Left forelimb (tissue), 1 donor: Measurements from ENCODE around the gene SH3PXD2B.
"Not testable (repeated sequence)": the region's sequence is repeated elsewhere in the genome, so short reads cannot be mapped to it uniquely, and the experiment has no call there.

Experiments used
- DNase-seq: peaks from one replicate; pipeline ENCODE4 v3.0.0-alpha.2; 2018; ENCODE audit warnings: low spot score

Gene SH3PXD2B

DNA sequence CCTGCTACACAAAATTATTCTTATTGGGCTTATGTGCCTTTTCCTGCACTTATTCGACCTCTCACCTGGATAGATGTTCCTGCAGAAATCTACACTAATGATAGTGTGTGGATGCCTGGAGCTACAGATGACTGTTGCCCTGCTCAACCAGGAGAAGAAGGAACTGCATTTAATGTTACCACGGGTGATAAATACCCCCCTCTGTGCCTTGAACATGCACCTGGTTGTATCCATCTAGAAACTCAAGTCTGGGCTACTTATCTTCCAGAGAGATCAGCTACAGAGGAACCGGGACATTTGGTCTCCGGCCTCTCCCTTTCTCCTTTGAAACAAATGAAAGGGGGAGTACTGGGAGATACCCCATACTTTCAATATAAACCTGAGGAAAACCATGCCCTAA is 54.5 kb downstream of the SH3PXD2B start:
- no peak for DNase-seq

DNA sequence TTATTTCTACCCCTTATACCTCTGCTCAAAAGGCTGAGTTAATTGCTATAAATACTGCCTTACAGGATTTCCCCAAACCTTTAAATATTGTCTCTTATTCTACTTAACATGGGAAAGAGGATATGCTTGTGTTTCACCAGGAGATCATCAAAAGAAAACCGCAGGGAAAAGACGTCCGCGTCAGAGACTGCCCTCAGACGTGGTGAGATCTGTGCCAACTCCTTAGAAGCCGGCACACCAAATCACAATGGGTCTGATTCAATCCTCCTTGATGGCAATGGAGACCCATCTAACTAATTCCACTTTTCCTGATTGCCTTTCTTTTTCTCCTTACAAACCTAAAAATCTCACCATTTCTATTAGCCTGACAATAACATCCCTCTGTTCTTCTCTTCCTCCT is 55.0 kb downstream of the SH3PXD2B start:
- DNase-seq: no peak

DNA sequence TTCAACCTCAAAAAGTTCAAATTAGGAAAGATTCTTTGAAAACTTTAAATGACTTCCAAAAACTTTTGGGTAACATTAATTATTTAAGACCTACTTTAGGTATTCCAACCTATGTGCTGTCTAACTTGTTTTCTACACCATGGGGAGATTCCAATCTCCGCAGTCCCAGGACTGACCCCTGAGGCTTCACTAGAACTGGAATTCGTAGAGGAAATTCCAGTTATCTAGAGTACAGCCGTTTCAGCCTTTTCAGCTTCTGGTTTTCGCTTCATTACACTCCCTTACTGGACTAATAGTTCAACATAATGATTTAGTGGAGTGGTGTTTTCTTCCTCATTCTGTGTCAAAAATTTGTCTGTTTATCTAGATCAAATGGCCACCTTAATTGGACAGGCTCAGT is 55.7 kb downstream of the SH3PXD2B start:
- DNase-seq: not testable (repeated sequence)

DNA sequence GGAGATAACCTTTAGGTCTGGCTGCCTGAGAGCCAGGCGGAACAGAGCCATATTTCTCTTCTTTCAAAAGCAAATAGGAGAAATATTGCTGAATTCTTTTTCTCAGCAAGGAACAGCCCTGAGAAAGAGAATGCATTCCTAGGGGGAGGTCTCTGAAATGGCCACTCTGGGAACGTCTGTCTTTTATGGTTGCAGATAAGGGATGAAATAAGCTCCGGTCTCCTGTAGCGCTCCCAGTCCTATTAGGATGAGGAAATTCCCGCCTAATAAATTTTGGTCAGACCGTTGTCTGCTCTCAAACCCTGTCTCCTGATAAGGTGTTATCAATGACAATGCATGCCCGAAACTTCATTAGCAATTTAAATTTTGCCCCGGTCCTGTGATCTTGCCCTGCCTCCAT is 57.3 kb downstream of the SH3PXD2B start:
- DNase-seq: not testable (repeated sequence)

DNA sequence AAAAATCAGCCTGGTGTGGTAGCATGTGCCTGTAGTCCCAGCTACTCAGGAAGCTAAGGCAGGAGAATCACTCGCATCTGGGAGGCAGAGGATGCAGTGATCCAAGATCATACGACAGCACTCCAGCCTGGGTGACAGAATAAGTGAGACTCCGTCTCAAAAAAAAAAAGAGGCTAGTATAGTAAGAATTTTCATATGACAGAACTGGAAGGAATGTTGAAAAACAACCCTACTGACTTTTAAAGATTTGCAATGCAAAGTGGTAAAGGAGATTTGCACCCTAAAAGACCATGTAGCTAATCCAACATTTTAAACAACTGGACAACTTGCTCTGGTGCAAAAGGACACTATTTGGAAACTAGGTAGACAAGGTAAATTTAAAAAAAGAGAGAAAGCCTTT is 58.1 kb downstream of the SH3PXD2B start:
- no peak for DNase-seq

DNA sequence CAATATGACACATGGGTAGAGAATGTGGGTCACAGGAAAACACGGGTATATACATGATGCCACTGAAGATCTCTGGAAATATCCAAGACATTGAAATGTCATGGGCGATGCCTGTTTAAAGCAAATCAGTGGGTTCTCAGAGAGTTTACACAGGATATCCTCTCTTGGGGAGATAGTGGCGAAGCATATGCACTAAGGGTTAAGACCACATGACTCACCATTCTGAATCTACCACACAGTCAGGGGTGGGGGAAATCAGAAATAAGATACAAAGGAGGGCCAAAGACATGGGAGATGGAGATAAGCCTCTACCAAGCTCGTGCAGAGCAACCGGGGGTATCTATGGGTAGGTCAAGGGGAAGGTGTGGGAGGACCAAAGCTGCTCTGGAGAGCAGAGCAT is 58.8 kb downstream of the SH3PXD2B start:
- DNase-seq: no peak

DNA sequence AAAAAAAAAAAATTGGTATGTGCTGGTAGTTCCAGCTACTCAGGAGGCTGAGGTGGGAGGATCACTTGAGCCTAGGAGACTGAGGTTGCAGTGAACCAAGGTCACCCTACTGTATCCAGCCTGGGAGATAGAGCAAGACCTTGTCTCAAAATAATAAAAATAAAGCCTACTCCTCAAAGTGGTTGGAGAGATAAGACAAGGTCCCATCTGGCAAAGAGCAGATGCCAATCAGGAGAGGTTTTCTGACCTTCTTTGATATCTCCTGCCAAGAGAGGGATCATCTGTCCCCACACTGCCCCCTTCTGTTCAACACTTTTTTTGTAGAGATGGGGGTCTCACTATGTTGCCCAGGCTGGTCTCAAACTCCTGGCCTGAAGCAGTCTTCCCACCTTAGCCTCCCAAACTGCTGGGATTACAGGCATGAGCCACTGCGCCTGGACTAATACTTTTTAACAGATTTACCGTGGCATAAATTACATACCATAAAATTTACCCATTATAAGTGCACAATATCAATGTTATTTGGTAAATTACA is 64.7 kb downstream of the SH3PXD2B start:
- no peak for DNase-seq

DNA sequence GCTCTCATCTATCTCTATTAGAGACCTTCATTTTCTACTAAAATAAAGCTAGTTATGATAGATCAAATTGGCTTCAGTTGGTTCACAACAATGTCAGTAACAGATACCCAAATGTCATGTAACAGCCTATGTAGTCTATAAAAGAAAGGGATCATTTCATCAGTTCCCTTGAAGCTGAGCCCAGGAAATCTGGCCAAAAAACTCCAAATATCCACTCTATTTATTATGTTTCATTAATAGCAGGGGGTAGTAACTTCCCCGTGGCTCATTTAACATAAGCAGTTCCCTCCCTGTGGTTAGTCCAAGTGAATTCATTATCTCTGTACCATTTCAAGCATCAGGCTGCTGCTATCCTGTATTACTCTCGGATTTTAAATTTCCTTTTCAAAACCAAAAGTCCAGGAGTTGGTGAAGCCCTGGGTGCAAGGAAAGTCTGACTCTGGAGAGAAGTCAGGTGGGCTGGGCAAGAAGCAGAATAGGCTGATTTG is 66.0 kb downstream of the SH3PXD2B start:
- no peak for DNase-seq

DNA sequence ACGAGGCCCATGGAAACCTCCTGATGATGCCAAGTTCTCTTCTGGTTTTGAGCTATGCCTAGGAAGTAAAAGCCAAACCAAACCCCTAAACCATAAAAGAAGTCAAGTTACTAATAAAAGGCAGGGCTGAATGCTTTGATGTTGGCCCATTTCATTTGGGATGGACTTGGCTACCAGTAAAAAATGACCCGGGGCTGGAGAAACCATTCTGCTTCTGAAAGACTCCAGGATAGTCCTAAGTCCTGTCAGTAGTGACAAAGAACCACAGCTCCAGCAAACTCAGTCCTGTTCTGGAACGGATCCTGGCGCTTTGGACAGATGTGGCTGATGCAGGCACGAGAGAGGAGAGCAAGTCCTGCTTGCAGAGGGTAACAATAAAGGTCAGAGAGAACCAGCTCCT is 68.6 kb downstream of the SH3PXD2B start:
- DNase-seq: no peak

DNA sequence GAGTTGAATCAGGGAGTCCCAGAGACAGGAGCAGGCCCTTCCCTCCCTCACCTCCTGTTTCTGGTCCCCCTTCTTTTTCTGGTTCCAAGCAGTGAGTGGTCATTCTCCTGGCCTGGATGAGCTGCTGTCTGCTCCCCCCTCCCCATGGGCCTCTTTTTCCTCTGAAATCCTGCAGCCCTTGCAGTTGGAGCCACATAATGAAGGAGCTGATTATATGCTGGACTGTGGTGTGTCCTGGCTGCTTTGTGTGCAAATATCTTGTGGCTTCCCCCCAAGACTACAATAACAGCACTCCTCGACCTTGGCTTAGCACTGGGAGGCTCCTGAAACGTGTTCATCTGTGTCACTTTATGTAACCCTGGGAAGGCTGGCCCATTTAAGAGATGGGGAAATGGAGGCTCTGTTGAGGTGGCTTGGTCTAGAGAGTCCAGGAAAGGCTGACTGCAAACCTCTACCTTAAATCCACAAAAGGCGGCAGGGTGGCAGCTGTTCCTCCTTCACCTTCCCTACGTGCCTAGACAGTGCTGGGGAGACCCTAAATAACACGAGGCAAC is 69.2 kb downstream of the SH3PXD2B start:
- no peak for DNase-seq

DNA sequence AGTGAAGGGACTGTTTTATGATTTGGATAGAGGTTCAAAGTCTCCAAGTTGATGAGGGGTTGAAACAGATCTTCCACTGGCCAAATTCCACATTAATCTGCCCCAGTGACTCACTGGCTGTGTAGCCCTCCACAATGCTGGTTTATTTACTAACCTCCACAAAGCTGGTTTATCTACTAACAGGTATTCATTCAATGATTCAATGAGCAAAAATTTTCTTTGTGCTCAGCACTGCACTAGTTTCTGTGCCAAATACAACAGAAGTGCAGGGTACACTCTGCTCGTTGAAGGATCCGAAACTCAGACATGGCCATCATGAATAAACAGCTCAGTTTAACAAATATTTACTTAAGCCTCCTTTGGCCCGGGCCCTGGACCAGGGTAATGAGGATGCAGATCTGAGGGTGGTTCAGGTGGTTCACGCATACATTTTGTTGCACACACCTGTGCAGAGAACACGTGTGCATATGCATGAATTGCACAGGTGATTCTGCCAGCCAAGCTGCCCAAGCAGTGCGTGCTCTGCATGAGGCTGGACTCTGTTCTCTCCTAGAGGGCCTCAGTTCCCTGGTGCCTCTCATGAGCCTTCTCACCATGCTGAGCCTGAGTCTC is 71.0 kb downstream of the SH3PXD2B start:
- no peak for DNase-seq

DNA sequence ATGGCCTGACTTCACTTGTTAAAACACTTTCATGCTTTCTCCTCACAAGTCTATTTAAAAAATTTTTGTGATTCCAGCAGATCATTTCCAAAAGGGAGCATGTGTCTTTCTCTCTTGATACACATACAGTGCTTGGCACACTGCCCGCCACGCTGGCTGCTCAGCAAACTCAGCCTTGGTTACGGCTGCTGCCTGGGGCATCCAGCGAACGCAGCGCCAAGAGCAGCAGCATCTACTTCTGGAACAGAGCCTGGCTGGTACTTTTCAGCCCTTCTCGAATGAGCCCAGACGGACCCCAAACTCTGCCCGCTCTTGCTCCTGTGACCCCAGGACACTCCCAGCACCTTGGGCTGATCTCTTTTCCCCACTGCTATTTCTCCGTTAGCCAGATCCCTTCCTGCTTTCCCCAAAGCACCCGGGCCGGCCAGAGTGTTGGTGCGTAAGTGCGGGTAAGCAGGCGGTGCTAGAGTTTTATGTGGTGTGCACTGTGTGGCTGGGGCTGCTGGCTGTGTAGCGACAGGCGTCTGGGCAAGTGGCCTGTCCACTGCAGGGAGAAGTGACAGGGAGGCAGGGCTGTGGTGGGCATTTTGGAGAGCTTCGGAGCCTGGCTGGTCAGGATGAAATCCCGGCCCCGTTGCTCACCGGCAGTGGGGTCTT is 73.2 kb downstream of the SH3PXD2B start:
- peak; percentile 80 for DNase-seq

DNA sequence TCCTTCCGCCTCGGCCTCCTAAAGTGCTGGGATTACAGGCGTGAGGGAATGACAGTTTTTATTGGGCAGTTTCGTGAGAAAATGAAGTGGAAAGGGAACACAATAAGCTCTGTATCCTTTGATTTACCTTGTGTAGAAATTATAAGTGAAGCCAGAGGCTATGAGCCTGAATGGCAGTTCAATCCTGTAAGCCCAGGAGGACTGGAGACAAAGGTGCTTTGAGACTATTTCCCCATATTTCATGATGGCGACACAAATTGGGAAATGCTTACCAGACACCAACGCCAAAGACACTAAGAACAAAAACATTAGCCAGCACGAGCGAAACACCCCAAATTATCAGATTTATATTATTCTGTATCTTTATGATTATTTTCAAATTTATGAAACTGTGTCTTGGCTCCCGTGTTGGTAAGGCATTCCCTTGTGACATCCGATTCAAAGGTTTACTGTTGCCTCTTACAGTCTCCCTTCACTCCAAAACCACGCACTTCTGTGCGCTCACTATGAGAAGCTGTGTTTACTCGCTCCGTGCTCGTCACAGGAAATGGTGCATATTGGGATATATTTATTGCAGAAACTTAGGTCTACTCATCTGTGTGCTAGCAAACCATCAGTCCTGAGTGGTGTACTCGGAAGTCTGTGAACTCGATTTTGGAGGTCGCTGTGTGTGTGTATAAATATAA is 73.9 kb downstream of the SH3PXD2B start:
- DNase-seq: no peak

DNA sequence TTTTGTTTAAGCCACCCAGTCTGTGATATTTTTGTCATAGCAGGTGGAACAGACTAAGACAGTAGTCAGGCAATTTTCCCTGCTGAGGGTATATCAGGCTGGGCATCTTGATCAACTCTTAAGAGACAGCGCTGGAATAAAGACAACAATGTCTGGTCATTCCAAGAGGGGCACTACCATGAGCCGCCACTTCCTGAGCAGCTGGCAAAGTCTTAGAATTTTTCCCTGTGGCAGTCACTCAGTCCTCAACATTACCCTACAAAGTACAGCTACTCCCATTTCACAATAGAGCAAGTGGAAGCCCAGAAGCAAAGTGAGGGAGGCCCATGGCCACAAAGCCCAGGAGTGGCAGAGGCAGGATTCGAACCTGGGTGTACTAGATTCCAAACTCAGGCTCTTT is 74.8 kb downstream of the SH3PXD2B start:
- DNase-seq: no peak

DNA sequence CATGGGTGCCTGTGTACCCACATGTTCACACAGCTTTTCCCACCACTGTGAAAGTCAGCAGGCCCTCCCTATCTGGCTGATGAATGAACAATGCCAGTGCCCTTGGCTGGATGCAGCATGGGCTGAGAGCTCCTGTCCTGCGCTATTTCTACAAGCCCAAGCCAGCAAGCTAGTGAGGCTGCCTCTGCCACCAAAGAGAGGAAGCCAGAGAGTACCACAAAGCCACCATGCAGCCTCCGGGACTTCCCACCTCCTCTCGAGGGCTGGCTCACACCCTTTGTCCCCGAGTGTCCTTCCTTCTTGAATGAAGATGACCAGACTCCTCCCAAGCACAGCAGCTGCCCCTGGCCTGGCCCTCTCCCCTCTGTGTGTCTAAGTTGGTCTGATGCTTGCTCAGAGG is 76.5 kb downstream of the SH3PXD2B start:
- no peak for DNase-seq

DNA sequence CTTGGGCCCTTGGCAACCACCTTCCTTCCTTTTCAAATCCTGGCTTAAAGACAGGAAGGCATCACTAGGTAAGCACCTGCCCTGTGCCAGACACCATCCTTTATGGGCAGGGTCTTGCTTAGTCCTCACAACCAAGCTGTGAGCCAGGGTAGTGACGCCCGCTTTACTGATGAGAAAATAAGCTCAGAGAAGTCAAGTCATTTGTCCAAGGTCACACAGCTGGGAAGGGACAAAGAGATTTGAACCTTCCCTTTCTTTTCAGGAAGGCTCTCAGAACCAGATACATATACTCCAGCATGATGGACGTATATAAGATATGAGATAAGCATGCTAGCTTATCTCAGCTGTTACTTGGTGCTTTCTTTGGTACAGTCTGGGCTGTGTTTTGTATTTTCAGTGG is 76.9 kb downstream of the SH3PXD2B start:
- no peak for DNase-seq

DNA sequence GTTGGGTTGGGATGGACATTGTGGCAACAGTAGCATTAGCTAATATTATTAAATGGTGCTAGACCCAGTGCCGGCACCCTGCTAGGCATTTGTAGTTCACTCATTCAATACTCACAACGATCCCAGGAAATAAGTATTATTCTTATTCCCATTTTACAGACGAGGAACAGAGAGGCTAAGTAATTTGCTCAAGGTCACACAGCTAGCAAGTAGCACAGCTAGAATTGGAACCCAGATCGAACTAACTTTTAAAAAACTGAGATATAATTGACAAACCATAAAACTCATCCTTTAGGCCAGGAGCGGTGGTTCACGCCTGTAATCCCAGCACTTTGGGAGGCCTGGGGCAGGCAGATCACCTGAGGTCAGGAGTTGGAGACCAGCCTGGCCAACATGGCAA is 79.5 kb downstream of the SH3PXD2B start:
- DNase-seq: no peak

DNA sequence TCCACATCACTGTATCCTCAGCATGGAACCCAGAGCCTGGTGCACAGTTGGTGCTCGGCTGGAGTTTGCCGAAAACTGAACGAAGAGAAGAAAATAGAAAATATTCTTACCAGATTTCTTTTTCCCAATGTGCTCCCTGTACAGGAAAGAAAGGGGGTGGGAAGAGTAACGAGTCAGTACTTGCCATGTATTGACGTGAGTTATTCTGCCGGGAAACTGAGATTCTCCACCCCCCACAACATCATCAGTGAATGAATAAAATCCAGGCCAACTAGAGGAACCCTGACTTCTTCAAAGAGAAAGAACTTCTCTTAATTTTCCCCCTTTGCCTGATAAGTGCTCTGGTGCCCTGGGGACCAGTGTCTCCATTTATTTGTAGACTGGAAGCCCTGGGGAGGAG is 80.6 kb downstream of the SH3PXD2B start:
- no peak for DNase-seq

DNA sequence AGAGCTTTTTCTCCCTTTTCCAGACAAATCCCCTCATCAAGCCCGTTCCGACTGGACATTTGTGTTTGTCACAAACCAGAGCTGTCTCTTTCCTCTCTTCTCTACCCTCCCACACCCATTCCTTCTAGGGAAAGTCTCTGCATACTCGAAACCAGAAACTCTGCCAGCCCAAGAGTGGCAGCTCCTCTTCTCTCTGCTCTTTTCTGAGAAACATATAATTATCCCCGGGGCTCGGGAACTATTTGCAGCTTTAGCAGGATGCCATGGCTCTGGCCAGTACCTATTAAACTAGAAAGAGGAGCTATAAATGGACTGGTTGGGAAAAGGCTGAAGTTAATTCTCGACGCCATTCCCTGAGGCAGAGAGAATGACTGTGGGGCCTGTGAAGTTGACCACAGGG is 82.6 kb downstream of the SH3PXD2B start:
- DNase-seq: no peak

DNA sequence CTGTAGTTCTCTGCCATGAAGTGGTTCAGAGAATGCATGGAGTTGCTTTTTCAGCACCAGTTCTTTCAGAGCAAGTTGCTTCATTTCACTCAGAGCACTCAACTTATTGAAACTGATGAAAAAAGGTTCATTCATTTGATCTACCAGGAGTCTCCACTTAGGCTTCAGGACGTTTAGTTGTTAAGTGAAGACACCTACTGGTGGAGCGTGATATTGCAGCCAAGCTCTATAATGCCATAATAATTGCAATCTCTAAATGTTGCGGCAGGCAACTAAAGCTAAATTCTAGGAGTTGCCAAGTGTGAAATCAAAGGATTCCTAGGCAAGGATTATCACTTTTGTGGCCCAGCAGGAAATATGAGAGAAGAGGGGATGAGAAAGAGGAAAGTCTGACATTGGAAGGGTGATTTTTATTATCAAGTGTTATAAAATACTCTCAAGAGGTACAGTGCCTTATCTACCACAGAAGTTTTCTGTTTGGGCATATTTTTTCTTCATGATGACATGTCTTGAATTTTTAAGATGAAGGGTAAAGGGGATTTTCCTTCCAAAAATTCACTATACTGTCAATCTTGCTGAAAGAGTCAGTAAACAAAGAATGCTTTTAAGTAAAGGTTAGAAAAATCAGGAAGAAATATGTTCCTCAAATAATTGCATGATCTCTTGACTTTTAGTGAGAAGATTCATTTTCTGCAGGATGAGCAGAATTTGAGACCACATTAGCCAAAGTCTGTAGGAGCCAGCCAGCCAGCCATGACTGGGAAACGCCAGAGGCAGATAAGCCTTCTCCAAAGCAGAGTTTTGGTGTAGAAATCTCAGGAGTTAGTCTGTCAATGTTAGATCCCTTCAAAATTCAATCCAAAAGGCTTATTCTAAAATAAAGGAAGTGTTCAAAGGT is 83.4 kb downstream of the SH3PXD2B start:
- no peak for DNase-seq

DNA sequence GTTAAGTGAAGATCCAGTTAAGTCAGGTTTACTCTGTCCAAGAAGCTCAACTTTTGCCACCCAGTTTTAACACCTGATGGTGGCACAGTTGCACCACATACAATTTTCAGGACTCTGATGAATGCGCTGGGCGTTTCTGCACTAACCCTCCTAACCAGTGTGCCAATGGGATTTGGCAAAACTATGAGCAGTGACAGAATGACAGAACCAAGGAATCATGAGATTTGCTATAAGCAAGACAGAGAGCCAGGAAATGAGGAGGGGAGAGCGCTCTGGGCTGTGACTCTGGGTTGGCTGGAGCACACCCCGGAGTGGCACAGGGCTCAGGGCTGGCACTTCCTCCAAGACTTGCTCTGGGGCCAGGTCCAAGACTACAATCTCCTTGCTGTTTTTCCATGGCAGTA is 84.1 kb downstream of the SH3PXD2B start:
- DNase-seq: no peak

DNA sequence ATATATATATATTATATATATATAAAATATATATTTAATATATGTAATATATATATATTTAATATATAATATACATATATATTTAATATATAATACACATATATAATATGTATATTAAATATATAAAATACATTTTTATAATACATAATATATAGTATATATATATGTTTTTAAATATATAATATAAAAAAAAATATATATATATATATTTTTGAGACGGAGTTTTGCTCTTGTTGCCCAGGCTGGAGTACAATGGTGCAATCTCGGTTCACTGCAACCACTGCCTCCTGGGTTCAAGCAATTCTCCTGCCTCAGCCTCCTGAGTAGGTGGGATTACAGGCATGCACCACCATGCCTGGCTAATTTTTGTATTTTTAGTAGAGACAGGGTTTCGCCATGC is 85.6 kb downstream of the SH3PXD2B start:
- not testable (repeated sequence) for DNase-seq
